ENCODE results near the gene RFT1.
"Not testable (repeated sequence)": the region's sequence is repeated elsewhere in the genome, so short reads cannot be mapped to it uniquely, and the experiment has no call there.

Gene RFT1

GRCh38 chr3:53151870-53152660 lies 21.8 kb upstream of the RFT1 start (continued):
- TF ChIP-seq ZBTB44 (tag by site-specific recombination; IDR thresholded peaks at IDR 0.05) = no peak
- no peak for TF ChIP-seq ZNF426 (tag by site-specific recombination; IDR thresholded peaks at IDR 0.05)
- no peak for TF ChIP-seq SP2 (tag by site-specific recombination; IDR thresholded peaks at IDR 0.05)
- TF ChIP-seq ZNF221 (tag by site-specific recombination; IDR thresholded peaks at IDR 0.05; ENCODE audit: borderline replicate concordance) = no peak
- TF ChIP-seq ZNF76 (tag by site-specific recombination; IDR thresholded peaks at IDR 0.05; ENCODE audit: borderline replicate concordance, low read depth) = no peak
- TF ChIP-seq ZNF585B (tag by site-specific recombination; IDR thresholded peaks at IDR 0.05) = no peak
- TF ChIP-seq ZNF26 (tag by site-specific recombination; IDR thresholded peaks at IDR 0.05) = no peak

- ChIA-PET CTCF (interaction anchor here (1.2 kb wide), 1 partner anchor 45 kb away, joined by 3 read pairs; no protein-coding TSS in a partner anchor), POLR2A (interaction anchor here (1.3 kb wide), 1 partner anchor 9 kb away, joined by 4 read pairs; the partner anchor contains the start of gene PRKCD)
- Histone ChIP-seq H3K36me3 (ENCODE audit: control insufficient read depth in 2 of 2, insufficient read depth in 1 of 2, low read length in 2 of 2) (no peaks in the 10 kb centered on the region), H3K9me3 (ENCODE audit: control insufficient read depth, insufficient read depth, low read depth, low read length) (no peaks in the 10 kb centered on the region), H3K4me3 (ENCODE audit: low read depth, low read length) (no peak overlapping the region), H3K4me1 (ENCODE audit: control insufficient read depth, insufficient read depth, low read length) (no peaks in the 10 kb centered on the region), H3K27ac (ENCODE audit: extremely low read depth, low read depth, low read length) (no peak overlapping the region)
- TF ChIP-seq ZNF514 (tag by site-specific recombination; IDR thresholded peaks at IDR 0.05) = no peak
- TF ChIP-seq SP2 (tag by site-specific recombination; IDR thresholded peaks at IDR 0.05) = no peak
- no peak for TF ChIP-seq ZNF19 (tag by site-specific recombination; IDR thresholded peaks at IDR 0.05; ENCODE audit: low read depth)
- TF ChIP-seq ZNF404 (tag by site-specific recombination; IDR thresholded peaks at IDR 0.05) = no peak
- TF ChIP-seq ZNF596 (tag by site-specific recombination; IDR thresholded peaks at IDR 0.05) = no peak
- no peak for TF ChIP-seq TSHZ1 (tag by site-specific recombination; IDR thresholded peaks at IDR 0.05; ENCODE audit: borderline replicate concordance)
- TF ChIP-seq ZFP41 (tag by site-specific recombination; IDR thresholded peaks at IDR 0.05; ENCODE audit: borderline replicate concordance) = no peak
- no peak for TF ChIP-seq PATZ1 (tag by site-specific recombination; IDR thresholded peaks at IDR 0.05)
These were observed 21.2 kb upstream of the RFT1 start for GRCh38 chr3:53151465-53151864.

- H3K4me3 ChIP-seq (ENCODE audit: low read depth, low read length); H3K27ac ChIP-seq (ENCODE audit: extremely low read depth, low read depth, low read length); H3K4me1 ChIP-seq (ENCODE audit: control insufficient read depth, insufficient read depth, low read length); H3K36me3 ChIP-seq (ENCODE audit: control insufficient read depth in 2 of 2, insufficient read depth in 1 of 2, low read length in 2 of 2); H3K9me3 ChIP-seq (ENCODE audit: control insufficient read depth, insufficient read depth, low read depth, low read length): not testable (repeated sequence)
- ChIA-PET POLR2A (interaction anchor here (1.3 kb wide), 1 partner anchor 10 kb away, joined by 4 read pairs; the partner anchor contains the start of gene PRKCD), CTCF (interaction anchor here (1.2 kb wide), 1 partner anchor 45 kb away, joined by 3 read pairs; no protein-coding TSS in a partner anchor)
These were observed 20.8 kb upstream of the RFT1 start for GRCh38 chr3:53151086-53151438.
